HepG2 (cell line): Measurements from ENCODE around the gene KSR1. TPM values are rescaled to one million over a fixed set of nuclear protein-coding genes. Genes with fewer than 3 reads are reported as not detected.

Experiments
- BRCA1 ChIP-seq: sonication (generic); formaldehyde crosslinking; IDR thresholded peaks from 2 replicates; pipeline ENCODE4 v1.4.0; 2020; ENCODE audit warnings: missing genetic modification reagents
- DMAP1 ChIP-seq: IDR thresholded peaks from 2 replicates; pipeline ENCODE4 v1.6.1; 2016
- ELF4 ChIP-seq: sonication (generic); formaldehyde crosslinking; IDR thresholded peaks from 2 replicates; pipeline ENCODE4 v1.5.0; 2020; ENCODE audit warnings: missing genetic modification reagents, mild to moderate bottlenecking, moderate library complexity, borderline replicate concordance
- HNRNPK ChIP-seq: fragments of 200-400 bp; formaldehyde crosslinking; IDR thresholded peaks from 2 replicates; pipeline ENCODE4 v1.6.1; 2018; ENCODE audit warnings: low read length, low read depth, moderate library complexity, mild to moderate bottlenecking; ENCODE audit not compliant: poor library complexity, severe bottlenecking
- IRX3 ChIP-seq: sonication (generic); formaldehyde crosslinking; IDR thresholded peaks from 2 replicates; pipeline ENCODE4 v1.8.1; 2023; ENCODE audit warnings: mild to moderate bottlenecking, low read depth, missing genetic modification reagents, borderline replicate concordance
- MED8 ChIP-seq: sonication (generic); formaldehyde crosslinking; IDR thresholded peaks from 2 replicates; pipeline ENCODE4 v1.8.1; 2023; ENCODE audit warnings: mild to moderate bottlenecking, missing genetic modification reagents; ENCODE audit not compliant: insufficient replicate concordance
- NR2F6 ChIP-seq, 2 experiments: IDR thresholded peaks; 2 replicates each; pipeline ENCODE4 v1.6.1; 2016; ENCODE audit warnings: antibody characterized with exemption in 1 of 2, mild to moderate bottlenecking in 1 of 2
- U2AF2 ChIP-seq: fragments of 200-400 bp; formaldehyde crosslinking; IDR thresholded peaks from 2 replicates; pipeline ENCODE4 v1.6.1; 2017; ENCODE audit warnings: low read depth, mild to moderate bottlenecking, low read length
- ZNF256 ChIP-seq: sonication (generic); formaldehyde crosslinking; conservative IDR thresholded peaks from 2 replicates; pipeline ENCODE4 v1.4.0; 2020; ENCODE audit warnings: missing genetic modification reagents
- ZNF263 ChIP-seq: sonication (generic); formaldehyde crosslinking; IDR thresholded peaks from 2 replicates; pipeline ENCODE4 v1.4.0; 2020; ENCODE audit warnings: missing genetic modification reagents
- ZNF7 ChIP-seq: IDR thresholded peaks from 2 replicates; pipeline ENCODE4 v1.6.1; 2016; ENCODE audit warnings: missing biosample characterization, missing genetic modification reagents
- ZNF776 ChIP-seq: sonication (generic); formaldehyde crosslinking; IDR thresholded peaks from 2 replicates; pipeline ENCODE4 v1.4.0; 2020; ENCODE audit warnings: mild to moderate bottlenecking, missing genetic modification reagents
- polyA plus RNA-seq, 8 experiments: library from polyadenylated mRNA; depleted of rRNA in 3 of 8; stranded (reverse) in 7 of 8; unstranded in 1 of 8; fragments of >200 nt; fragmentation: Illumina TruSeq in 4 of 8; extraction: Trizol in 4 of 8; gene quantifications; 2 replicates each; pipeline versions ENCODE4 v1.2.1 to v1.2.3, GENCODE V29; 2011 to 2016; ENCODE audit warnings: low read depth in 4 of 8, missing spikeins in 1 of 8, mixed read lengths in 1 of 8; ENCODE audit not compliant: insufficient read depth in 1 of 8
- total RNA-seq, 5 experiments: library from RNA; depleted of rRNA; stranded (reverse); fragments of >200 nt; fragmentation: Illumina TruSeq; extraction: Trizol; gene quantifications; 2 replicates each; pipeline ENCODE4 v1.2.3, GENCODE V29; 2016; ENCODE audit warnings: low read depth in 1 of 5
- TF ChIP-seq, protein P1 (sequence below): sonication (generic); formaldehyde crosslinking; IDR thresholded peaks from 2 replicates; pipeline ENCODE4 v1.8.1; 2023; ENCODE audit warnings: mild to moderate bottlenecking, missing genetic modification reagents
- TF ChIP-seq, protein P2 (sequence below): IDR thresholded peaks from 2 replicates; pipeline ENCODE4 v1.6.1; 2016; ENCODE audit warnings: mild to moderate bottlenecking
- TF ChIP-seq, protein P3 (sequence below), 2 experiments: sonication (generic) in 1 of 2; formaldehyde crosslinking in 1 of 2; IDR thresholded peaks; 2 replicates each; pipeline versions ENCODE4 v1.4.0 to v1.6.1; 2018 to 2020; ENCODE audit warnings: missing genetic modification reagents in 2 of 2, borderline replicate concordance in 1 of 2, low read depth in 1 of 2, mild to moderate bottlenecking in 1 of 2, missing biosample characterization in 1 of 2
- TF ChIP-seq, protein P4 (sequence below): sonication (generic); formaldehyde crosslinking; IDR thresholded peaks from 2 replicates; pipeline ENCODE4 v1.5.0; 2020; ENCODE audit warnings: mild to moderate bottlenecking, missing genetic modification reagents
- TF ChIP-seq, protein P5 (sequence below): sonication (generic); formaldehyde crosslinking; IDR thresholded peaks from 2 replicates; pipeline ENCODE4 v1.5.1; 2020; ENCODE audit warnings: mild to moderate bottlenecking, missing genetic modification reagents, moderate library complexity

Gene KSR1
- total and polyA plus RNA-seq, 2 of the 13 experiments (the other 11 are each of a cell fraction or from before 2014, with no cell fraction given) = 10.1 to 16.6 TPM

DNA sequence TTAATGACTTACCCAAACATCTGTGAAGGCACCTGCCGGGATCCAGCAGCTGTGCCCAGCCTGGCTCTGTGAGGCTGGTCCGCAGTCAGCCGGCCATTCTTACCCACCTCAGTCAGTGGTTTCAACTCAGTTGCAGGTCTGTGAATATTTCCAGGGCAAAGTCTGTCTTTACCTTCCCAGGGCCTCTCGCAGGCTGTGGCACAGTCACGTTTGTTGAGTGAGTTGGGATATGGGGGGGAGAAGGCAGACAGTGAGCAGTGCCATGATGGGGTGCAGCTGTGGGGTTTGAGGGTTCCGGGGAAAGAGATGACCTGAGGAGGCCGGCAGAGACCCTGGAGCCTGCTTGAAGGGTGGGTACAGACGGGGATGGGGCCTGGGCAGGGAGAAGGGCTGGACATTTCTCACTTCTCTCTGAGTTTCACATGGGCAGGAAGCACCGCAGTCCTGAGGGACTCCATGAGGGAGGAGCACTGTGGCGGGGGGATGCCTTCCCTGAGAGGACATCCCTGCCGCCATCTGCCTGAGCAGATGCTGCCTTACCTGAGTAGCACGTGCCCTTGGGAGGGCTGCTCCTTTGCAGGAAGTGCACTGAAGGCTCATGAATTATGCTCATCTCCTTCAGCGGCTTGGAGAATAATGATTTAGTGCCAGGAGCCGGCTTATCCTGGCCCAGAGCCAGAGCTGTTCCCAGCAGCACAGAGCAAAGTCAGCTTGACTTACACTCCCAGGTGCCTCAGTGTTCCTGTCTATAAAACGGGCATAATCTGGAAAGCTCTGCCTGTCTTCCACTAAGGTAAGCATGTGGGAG, 48.1 kb downstream of the KSR1 start (continued):
- TF ChIP-seq MED8 (CRISPR knock-in tag) (no peak), IRX3 (CRISPR knock-in tag) (no peak), ZNF7 (CRISPR knock-in tag) (no peak), ZNF256 (CRISPR knock-in tag) (no peak), ZNF776 (CRISPR knock-in tag) (0 out of 2 replicates have a peak, but pooled peaks have one; percentile 34), U2AF2 (no peak), DMAP1 (CRISPR knock-in tag) (no peak), ELF4 (CRISPR knock-in tag) (no peak), ZNF263 (peak; percentile 83), HNRNPK (no peak), NR2F6 (IDR thresholded peaks at IDR 0.05) (no peak), NR2F6 (CRISPR knock-in tag; IDR thresholded peaks at IDR 0.05) (no peak), BRCA1 (CRISPR knock-in tag) (no peak)
- TF ChIP-seq, protein P1, sequence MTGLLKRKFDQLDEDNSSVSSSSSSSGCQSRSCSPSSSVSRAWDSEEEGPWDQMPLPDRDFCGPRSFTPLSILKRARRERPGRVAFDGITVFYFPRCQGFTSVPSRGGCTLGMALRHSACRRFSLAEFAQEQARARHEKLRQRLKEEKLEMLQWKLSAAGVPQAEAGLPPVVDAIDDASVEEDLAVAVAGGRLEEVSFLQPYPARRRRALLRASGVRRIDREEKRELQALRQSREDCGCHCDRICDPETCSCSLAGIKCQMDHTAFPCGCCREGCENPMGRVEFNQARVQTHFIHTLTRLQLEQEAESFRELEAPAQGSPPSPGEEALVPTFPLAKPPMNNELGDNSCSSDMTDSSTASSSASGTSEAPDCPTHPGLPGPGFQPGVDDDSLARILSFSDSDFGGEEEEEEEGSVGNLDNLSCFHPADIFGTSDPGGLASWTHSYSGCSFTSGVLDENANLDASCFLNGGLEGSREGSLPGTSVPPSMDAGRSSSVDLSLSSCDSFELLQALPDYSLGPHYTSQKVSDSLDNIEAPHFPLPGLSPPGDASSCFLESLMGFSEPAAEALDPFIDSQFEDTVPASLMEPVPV = no peak
- TF ChIP-seq, protein P2, sequence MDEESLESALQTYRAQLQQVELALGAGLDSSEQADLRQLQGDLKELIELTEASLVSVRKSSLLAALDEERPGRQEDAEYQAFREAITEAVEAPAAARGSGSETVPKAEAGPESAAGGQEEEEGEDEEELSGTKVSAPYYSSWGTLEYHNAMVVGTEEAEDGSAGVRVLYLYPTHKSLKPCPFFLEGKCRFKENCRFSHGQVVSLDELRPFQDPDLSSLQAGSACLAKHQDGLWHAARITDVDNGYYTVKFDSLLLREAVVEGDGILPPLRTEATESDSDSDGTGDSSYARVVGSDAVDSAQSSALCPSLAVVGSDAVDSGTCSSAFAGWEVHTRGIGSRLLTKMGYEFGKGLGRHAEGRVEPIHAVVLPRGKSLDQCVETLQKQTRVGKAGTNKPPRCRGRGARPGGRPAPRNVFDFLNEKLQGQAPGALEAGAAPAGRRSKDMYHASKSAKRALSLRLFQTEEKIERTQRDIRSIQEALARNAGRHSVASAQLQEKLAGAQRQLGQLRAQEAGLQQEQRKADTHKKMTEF = no peak
- TF ChIP-seq, protein P3, sequence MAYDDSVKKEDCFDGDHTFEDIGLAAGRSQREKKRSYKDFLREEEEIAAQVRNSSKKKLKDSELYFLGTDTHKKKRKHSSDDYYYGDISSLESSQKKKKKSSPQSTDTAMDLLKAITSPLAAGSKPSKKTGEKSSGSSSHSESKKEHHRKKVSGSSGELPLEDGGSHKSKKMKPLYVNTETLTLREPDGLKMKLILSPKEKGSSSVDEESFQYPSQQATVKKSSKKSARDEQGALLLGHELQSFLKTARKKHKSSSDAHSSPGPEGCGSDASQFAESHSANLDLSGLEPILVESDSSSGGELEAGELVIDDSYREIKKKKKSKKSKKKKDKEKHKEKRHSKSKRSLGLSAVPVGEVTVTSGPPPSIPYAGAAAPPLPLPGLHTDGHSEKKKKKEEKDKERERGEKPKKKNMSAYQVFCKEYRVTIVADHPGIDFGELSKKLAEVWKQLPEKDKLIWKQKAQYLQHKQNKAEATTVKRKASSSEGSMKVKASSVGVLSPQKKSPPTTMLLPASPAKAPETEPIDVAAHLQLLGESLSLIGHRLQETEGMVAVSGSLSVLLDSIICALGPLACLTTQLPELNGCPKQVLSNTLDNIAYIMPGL (CRISPR knock-in tag; IDR thresholded peaks at IDR 0.05; ENCODE audit: borderline replicate concordance in 1 of 2, low read depth in 1 of 2) = no peak
- TF ChIP-seq, protein P4, sequence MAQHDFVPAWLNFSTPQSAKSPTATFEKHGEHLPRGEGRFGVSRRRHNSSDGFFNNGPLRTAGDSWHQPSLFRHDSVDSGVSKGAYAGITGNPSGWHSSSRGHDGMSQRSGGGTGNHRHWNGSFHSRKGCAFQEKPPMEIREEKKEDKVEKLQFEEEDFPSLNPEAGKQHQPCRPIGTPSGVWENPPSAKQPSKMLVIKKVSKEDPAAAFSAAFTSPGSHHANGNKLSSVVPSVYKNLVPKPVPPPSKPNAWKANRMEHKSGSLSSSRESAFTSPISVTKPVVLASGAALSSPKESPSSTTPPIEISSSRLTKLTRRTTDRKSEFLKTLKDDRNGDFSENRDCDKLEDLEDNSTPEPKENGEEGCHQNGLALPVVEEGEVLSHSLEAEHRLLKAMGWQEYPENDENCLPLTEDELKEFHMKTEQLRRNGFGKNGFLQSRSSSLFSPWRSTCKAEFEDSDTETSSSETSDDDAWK (CRISPR knock-in tag) = no peak
- TF ChIP-seq, protein P5, sequence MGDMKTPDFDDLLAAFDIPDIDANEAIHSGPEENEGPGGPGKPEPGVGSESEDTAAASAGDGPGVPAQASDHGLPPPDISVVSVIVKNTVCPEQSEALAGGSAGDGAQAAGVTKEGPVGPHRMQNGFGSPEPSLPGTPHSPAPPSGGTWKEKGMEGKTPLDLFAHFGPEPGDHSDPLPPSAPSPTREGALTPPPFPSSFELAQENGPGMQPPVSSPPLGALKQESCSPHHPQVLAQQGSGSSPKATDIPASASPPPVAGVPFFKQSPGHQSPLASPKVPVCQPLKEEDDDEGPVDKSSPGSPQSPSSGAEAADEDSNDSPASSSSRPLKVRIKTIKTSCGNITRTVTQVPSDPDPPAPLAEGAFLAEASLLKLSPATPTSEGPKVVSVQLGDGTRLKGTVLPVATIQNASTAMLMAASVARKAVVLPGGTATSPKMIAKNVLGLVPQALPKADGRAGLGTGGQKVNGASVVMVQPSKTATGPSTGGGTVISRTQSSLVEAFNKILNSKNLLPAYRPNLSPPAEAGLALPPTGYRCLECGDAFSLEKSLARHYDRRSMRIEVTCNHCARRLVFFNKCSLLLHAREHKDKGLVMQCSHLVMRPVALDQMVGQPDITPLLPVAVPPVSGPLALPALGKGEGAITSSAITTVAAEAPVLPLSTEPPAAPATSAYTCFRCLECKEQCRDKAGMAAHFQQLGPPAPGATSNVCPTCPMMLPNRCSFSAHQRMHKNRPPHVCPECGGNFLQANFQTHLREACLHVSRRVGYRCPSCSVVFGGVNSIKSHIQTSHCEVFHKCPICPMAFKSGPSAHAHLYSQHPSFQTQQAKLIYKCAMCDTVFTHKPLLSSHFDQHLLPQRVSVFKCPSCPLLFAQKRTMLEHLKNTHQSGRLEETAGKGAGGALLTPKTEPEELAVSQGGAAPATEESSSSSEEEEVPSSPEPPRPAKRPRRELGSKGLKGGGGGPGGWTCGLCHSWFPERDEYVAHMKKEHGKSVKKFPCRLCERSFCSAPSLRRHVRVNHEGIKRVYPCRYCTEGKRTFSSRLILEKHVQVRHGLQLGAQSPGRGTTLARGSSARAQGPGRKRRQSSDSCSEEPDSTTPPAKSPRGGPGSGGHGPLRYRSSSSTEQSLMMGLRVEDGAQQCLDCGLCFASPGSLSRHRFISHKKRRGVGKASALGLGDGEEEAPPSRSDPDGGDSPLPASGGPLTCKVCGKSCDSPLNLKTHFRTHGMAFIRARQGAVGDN (CRISPR knock-in tag) = peak; percentile 78
